ENCODE results near the gene PRKN. TPM values are rescaled to one million over a fixed set of nuclear protein-coding genes. Genes with fewer than 3 reads are reported as not detected.

The PRKN gene
- total RNA-seq, 2 donors from 2014 or later, result 7.6 to 7.9 TPM

DNA sequence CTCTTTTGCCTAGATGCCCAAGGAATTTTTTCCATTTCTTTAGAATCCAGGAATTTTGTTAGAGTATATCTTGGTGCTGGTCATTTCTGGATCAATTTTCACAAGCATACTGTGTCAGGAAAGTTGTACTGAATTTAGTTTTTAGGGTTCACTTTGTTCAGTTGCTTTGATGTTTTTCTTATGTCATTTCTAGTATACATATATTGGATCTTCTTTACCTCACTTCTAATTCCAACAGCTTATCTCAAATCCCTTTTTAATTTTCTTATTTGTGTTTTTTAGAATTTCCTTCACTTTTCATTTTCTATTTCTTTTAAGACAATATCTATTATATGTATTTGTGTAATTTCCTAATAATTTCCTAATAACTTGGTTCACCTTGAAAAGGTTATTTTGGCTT, 1172.7 kb downstream of the PRKN start:
- intact Hi-C loops (cut with DNase I), result no loop called here

DNA sequence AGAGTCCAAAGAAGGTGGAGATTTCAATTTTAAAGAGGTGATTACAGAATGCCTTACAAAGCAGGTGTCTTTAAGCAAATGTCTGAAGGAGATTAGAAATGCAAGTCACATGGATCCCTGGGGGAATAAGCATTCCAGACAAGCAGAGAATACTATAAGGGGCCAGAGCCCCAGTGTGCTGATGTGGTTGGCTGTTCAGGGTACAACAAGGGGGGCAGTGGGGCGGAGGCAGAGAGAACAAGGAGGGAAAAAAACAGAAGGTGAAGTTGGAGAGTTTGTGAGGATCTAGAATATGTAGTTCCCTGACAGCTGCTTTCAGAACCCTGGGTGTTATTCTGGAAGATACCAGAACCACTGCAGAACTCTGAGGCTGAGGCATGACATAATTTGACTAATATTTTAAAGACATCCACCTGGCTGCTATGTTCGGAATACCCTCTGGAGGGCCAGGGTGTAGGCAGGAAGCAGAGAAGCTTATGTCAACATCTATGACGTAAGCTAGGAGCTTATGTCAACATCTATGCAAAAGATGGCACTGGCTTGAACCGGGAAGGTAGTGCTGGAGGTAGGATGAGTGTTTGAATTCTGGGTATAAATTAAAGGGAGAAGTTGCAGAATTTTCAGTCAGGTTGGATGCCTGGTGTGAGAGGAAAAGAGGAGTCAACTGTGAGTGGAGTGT, 1177.5 kb downstream of the PRKN start:
- DNase-seq (ENCODE audit: low spot score), result no peak
- intact Hi-C loops (cut with DNase I), result no loop called here

More for the DNA sequence above, 1172.7 kb downstream of the PRKN start:
- no peak for DNase-seq (ENCODE audit: low spot score)

GRCh38 chr6:161548713-161549296, 1178.8 kb downstream of the PRKN start:
- no peak for DNase-seq (ENCODE audit: low spot score)
- intact Hi-C loops (cut with DNase I), result no loop called here

DNA sequence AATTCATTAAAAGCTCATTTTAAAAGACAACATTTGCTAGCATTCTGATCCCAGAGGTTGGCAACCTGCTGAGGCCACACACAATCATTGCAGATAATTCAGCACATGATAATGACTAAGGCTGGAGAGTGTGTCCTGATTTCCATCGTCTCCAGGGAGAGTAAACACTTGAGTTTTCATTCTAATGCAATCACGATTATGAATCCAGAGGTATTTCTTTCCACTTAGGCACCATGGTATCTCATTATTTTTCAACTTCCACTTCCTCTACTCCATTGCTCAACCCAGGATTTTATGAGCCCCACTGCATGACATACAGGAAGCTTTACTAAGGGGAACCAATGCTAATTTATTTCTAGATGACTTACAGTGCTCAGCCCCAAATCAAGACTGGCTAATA, 1179.9 kb downstream of the PRKN start:
- intact Hi-C loops (cut with DNase I), result no loop called here
- no peak for DNase-seq (ENCODE audit: low spot score)

GRCh38 chr6:161546632-161547031, 1180.9 kb downstream of the PRKN start:
- no peak for DNase-seq (ENCODE audit: low spot score)
- intact Hi-C loops (cut with DNase I), result no loop called here

DNA sequence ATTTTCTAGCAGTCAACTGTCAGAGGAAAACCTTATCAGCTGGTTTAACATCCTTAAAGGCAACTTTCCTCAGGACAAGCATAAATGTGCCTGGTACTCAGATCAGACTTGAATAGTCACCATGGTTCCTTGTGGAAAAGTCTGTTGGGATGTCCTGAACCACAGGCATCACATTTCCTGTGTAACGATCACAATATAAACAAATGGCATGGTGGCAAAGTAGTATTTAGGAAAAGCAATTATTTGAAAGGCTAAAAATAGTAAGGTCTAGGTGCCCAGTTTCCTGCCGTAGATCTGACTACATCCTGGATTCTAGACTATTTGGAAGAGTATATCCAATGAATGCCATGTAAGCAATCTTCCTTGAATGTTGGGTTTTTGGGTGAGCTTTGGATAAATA, 1181.8 kb downstream of the PRKN start:
- DNase-seq (ENCODE audit: low spot score), result no peak
- intact Hi-C loops (cut with DNase I), result no loop called here

DNA sequence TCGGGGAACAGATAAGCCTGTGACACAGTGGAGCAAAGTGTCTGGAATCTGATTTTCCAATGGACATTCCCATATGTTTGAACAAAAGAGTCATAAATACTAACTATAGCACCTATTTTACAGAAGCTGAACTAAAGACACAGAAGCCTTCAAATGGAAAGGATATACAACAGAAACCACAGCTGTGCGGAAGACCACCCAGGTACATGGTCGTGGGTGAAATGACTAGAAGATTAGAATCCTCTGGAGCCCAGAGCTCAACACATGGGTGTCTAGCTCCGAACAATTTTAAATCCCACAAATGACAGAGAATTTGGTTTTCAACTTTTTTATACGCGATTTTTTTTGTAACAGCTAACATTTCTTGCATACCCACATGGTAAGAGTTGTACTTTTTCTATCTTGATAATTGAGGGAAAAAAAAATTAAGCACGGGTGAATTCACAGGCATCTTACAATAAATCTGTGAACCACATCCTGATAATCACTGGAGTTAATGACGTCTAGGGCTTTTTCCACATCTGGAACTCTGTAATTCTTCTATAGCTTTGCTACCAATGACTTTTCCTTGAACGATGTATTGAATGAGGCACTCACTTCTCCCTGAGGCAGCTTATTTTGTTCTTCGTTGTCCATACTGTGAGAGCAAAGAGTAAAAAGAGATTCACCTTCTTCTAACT, 1182.6 kb downstream of the PRKN start:
- no peak for DNase-seq (ENCODE audit: low spot score)
- intact Hi-C loops (cut with DNase I), result no loop called here

- DNase-seq (ENCODE audit: low spot score), result no peak
- intact Hi-C loops (cut with DNase I), result no loop called here
Observed at GRCh38 chr6:161543684-161544309, 1183.8 kb downstream of the PRKN start.

DNA sequence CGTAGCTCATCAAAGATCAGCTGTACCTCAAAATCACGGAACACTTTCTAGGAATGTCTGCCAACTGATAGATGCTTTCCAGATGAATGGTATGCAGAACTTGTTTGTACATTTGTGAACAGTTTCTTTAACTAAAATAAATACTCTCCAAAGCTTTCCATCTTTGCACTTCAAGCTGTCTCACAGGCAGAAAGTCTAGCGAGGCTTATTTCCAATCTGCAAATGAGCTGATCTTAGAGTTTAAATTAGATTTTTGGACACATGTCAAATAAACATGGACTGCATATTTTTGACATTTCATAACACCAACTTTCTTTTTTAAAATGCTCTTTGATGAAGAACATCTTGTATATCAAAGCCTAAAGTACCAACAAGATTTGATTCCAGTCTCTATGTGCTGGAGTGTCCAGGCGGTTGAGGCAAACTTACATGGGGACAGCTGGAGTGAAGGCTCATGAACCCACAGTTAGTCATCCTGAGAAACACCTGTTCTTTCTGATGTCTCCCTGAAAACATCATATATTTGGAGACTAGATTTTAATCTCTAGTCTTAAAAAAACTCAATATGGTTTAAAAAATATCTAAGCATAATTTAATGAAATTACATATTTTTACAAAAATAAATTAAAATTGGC, 1185.1 kb downstream of the PRKN start:
- no peak for DNase-seq (ENCODE audit: low spot score)
- intact Hi-C loops (cut with DNase I), result no loop called here

- DNase-seq (ENCODE audit: low spot score), result no peak
- intact Hi-C loops (cut with DNase I), result no loop called here
Observed at GRCh38 chr6:161540532-161540931, 1187.0 kb downstream of the PRKN start.

DNA sequence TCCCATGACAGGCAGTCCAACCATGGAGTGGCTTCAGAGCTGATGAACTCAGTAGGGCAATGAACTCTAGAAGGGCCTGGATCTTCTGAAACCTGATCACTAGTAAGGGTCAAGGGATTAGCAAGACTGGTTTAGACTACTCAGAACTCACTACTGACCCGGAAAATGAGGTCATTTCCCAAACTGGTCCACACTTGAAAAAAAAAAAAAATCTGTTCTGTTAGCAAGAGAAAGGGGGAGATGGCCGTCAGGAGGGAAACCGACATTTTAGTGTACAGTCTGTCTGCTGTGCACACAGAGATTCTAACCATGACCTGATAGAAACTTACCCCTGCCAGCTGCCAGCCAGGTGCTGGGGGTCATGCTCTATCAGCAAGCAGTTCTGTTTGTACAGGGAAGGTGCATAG, 1191.3 kb downstream of the PRKN start:
- intact Hi-C loops (cut with DNase I), result no loop called here
- no peak for DNase-seq (ENCODE audit: low spot score)

GRCh38 chr6:161534264-161534873, 1193.2 kb downstream of the PRKN start:
- intact Hi-C loops (cut with DNase I), result no loop called here
- DNase-seq (ENCODE audit: low spot score), result no peak

DNA sequence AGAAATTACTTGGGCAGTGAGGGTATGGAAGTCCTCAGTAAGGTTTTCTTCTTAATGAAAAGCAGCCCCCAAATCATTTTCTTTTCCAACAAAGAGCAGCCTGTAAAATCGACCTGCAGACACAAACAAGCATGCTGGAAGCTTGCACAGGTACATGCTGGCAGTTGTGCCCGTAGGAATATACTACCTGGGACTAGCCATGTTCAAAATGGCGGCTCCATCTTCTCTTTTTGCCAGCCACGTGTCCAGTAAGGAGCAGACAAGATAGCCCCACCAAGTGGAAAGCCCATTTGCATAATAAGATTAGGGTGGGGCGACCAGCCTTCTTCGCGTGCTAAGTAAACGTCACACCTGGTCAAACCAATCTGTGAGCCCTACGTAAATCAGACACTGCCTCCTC, 1194.3 kb downstream of the PRKN start:
- no peak for DNase-seq (ENCODE audit: low spot score)
- intact Hi-C loops (cut with DNase I), result no loop called here

DNA sequence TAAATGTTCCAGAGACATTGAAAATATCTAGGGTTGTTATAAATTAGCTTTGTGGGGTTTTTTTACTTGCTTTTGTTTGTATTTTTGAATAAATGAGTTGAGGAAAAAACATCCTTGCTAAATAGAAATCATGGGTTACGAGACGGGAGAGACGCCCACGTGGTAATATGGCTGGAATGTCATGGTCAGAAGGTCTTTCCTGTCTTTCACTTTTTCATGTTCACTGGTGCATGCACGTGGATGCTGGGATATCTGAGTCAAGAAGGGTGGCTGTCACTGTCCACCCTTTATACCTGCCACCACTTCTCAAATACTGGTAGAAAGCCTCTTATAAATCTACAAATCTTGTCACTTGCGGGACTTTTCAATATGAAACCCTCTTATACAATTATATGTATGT, 1195.0 kb downstream of the PRKN start:
- DNase-seq (ENCODE audit: low spot score), result no peak
- intact Hi-C loops (cut with DNase I), result no loop called here

DNA sequence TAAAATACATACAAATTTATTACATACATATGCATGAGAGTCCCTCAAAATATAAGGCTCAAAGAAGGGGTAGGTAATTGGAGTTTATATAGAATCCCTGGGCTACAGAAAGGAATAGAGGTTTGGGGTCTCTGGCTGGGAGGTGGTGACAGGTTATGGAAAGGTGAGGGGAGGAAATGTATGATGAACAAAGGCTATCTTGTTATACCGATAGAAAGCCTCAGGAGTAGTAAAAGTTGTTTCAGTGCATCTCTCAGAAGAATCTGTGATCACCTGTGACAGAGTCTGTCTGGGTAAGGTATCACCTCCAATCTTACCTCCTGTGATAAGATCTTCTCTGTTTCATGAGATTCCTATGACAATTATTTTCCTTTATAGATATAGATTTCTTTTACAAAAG, 1200.8 kb downstream of the PRKN start:
- intact Hi-C loops (cut with DNase I), result no loop called here
- no peak for DNase-seq (ENCODE audit: low spot score)

- DNase-seq (ENCODE audit: low spot score), result no peak
- intact Hi-C loops (cut with DNase I), result no loop called here
Observed at GRCh38 chr6:161523362-161523761, 1204.2 kb downstream of the PRKN start.

DNA sequence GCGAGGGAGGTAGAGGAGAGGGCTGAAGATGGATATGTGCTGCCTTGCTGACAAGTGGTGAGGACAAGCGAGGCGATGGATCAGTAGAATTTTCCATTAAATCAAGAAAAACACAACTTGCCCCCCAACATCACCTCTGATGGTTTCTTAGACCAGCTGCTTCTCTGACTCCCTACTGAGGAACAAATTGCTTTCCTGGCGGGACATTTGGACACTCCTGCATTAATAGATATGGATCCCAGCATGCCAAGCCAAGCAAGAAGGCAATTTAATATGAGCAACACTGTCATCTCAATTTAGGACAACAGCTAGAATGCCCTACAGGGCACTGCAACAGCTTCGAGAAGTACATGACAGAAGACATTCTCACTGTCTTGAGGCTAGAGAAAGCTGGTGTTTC, 1205.3 kb downstream of the PRKN start:
- intact Hi-C loops (cut with DNase I), result no loop called here
- DNase-seq (ENCODE audit: low spot score), result no peak

DNA sequence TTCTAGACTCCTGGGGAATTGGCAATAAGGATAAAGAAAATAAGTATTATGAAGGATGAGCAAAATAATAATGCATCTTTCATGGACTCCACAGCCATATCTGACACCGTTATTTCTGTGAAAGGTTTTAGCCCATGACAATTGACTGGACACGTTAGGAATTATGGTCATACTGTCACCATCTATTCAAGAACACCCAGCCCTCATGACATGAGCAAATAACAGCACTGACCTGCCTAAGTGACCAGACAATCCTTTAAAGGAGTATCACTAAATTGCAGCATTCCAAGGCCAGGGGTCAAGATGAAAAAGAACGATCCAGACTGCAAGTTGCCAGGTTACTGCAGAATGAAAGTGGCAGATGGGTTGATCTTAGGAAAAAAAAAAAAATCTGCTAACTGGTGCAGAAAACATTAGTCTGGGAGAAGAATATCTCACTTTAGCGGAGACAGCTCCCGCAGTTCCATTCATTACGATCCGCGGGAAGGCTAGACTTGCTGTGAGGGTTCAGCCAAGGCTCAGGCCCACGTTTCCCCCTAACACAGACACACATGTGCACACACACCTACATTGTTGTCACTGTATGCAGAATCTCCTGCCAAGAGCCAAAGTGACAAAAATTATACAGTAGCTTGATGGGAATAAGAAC, 1216.0 kb downstream of the PRKN start:
- no peak for DNase-seq (ENCODE audit: low spot score)
- intact Hi-C loops (cut with DNase I), result no loop called here

- DNase-seq (ENCODE audit: low spot score), result no peak
Observed at GRCh38 chr6:161508341-161508740, 1219.2 kb downstream of the PRKN start.

More at GRCh38 chr6:161508341-161508740, 1219.2 kb downstream of the PRKN start:
- intact Hi-C loops (cut with DNase I), result no loop called here
